ENCODE data around the gene NXPH4.

The NXPH4 gene

GRCh38 chr12:57219205-57219992 lies 2.8 kb downstream of the NXPH4 start:
- no peak for DNase-seq (ENCODE audit: low read depth in 2 of 2)

GRCh38 chr12:57219993-57220754 lies 3.6 kb downstream of the NXPH4 start:
- DNase-seq (ENCODE audit: low read depth in 2 of 2), result no peak

GRCh38 chr12:57220770-57221168 lies 4.2 kb downstream of the NXPH4 start:
- DNase-seq (ENCODE audit: low read depth in 2 of 2), result no peak

GRCh38 chr12:57221169-57221917 lies 4.7 kb downstream of the NXPH4 start:
- no peak for DNase-seq (ENCODE audit: low read depth in 2 of 2)

GRCh38 chr12:57222286-57223190 lies 5.9 kb downstream of the NXPH4 start:
- DNase-seq (ENCODE audit: low read depth in 2 of 2), result no peak

GRCh38 chr12:57223191-57224165 lies 6.9 kb downstream of the NXPH4 start:
- DNase-seq (ENCODE audit: low read depth in 2 of 2), result no peak

GRCh38 chr12:57224278-57224972 lies 7.8 kb downstream of the NXPH4 start:
- DNase-seq (ENCODE audit: low read depth in 2 of 2), result no peak

GRCh38 chr12:57224973-57225679 lies 8.5 kb downstream of the NXPH4 start:
- DNase-seq (ENCODE audit: low read depth in 2 of 2), result no peak

- no peak for DNase-seq (ENCODE audit: low read depth in 2 of 2)
Observed at GRCh38 chr12:57225680-57226210, 9.2 kb downstream of the NXPH4 start.

- DNase-seq (ENCODE audit: low read depth in 2 of 2), result no peak
Observed at GRCh38 chr12:57226588-57227314, 10.2 kb downstream of the NXPH4 start.

GRCh38 chr12:57227315-57228115 lies 10.9 kb downstream of the NXPH4 start:
- DNase-seq (ENCODE audit: low read depth in 2 of 2), result no peak

GRCh38 chr12:57229046-57229633 lies 12.5 kb downstream of the NXPH4 start:
- DNase-seq (ENCODE audit: low read depth in 2 of 2), result no peak

GRCh38 chr12:57229634-57230380 lies 13.2 kb downstream of the NXPH4 start, which contains the start of gene SHMT2:
SHMT2 (plus strand) TSS chr12:57229711; CDS start chr12:57229779, 68 bp downstream.
- DNase-seq (ENCODE audit: low read depth in 2 of 2), result peak; percentile 76 to 86

GRCh38 chr12:57230381-57231155 lies 14.0 kb downstream of the NXPH4 start:
- no peak for DNase-seq (ENCODE audit: low read depth in 2 of 2)

All from stimulated activated CD4-positive, alpha-beta T cell treated with anti-CD3 and anti-CD28 coated beads, Interleukin-1b, Interleukin-23, amount 100 ng/mL, for 1 hour (primary cell).